HK-2 (cell line): ENCODE data around the gene CBLB.

Experiments used
- DNase-seq: peaks from one replicate; pipeline ENCODE4 v3.0.0-alpha.2; 2018; ENCODE audit not compliant: unreplicated experiment

CBLB gene

GRCh38 chr3:105868742-105869530 is at the start of gene CBLB:
Gene CBLB (minus strand): TSS chr3:105869012. CDS start chr3:105867577, 1,435 bp downstream.
- DNase-seq: peak; percentile 97

GRCh38 chr3:105916767-105917166 is 48.0 kb upstream of the CBLB start:
- no peak for DNase-seq

GRCh38 chr3:105915524-105915923 is 46.7 kb upstream of the CBLB start:
- no peak for DNase-seq

GRCh38 chr3:105913616-105914015 is 44.8 kb upstream of the CBLB start:
- no peak for DNase-seq

GRCh38 chr3:105912891-105913290 is 44.1 kb upstream of the CBLB start:
- no peak for DNase-seq

- no peak for DNase-seq
Observed at GRCh38 chr3:105911496-105911895, 42.7 kb upstream of the CBLB start.

- DNase-seq: no peak
Observed at GRCh38 chr3:105907777-105908176, 39.0 kb upstream of the CBLB start.

GRCh38 chr3:105906836-105907235 is 38.0 kb upstream of the CBLB start:
- DNase-seq: no peak

- no peak for DNase-seq
Observed at GRCh38 chr3:105906345-105906744, 37.5 kb upstream of the CBLB start.

GRCh38 chr3:105905328-105905727 is 36.5 kb upstream of the CBLB start:
- DNase-seq: no peak

GRCh38 chr3:105904678-105905284 is 36.0 kb upstream of the CBLB start:
- no peak for DNase-seq

- no peak for DNase-seq
Observed at GRCh38 chr3:105904251-105904650, 35.4 kb upstream of the CBLB start.

- DNase-seq: no peak
Observed at GRCh38 chr3:105899516-105899915, 30.7 kb upstream of the CBLB start.

GRCh38 chr3:105891101-105891500 is 22.3 kb upstream of the CBLB start:
- DNase-seq: no peak

GRCh38 chr3:105888621-105889579 is 20.1 kb upstream of the CBLB start:
- DNase-seq: no peak

GRCh38 chr3:105885256-105885655 is 16.4 kb upstream of the CBLB start:
- DNase-seq: no peak

GRCh38 chr3:105883798-105884377 is 15.1 kb upstream of the CBLB start:
- no peak for DNase-seq

GRCh38 chr3:105880681-105881290 is 12.0 kb upstream of the CBLB start:
- DNase-seq: no peak

- no peak for DNase-seq
Observed at GRCh38 chr3:105878061-105878460, 9.2 kb upstream of the CBLB start.

GRCh38 chr3:105877336-105877910 is 8.6 kb upstream of the CBLB start:
- no peak for DNase-seq

- no peak for DNase-seq
Observed at GRCh38 chr3:105876780-105877327, 8.0 kb upstream of the CBLB start.
